GM12892 (cell line): ENCODE results near the gene CASKIN1.

Experiments
- DNase-seq: peaks from one replicate; pipeline ENCODE4 v3.0.0; 2011; ENCODE audit not compliant: insufficient read length
- FAIRE-seq: peaks from 2 replicates; lab custom pipeline; 2011; peaks lifted over from hg19 to GRCh38; lab: Jason Lieb, UNC
- POLR2A ChIP-seq: IDR thresholded peaks from 2 replicates; pipeline ENCODE4 v1.6.1; 2011; ENCODE audit warnings: low read depth, low read length, control low read depth
- POLR2AphosphoS5 ChIP-seq: IDR thresholded peaks from 2 replicates; pipeline ENCODE4 v1.6.1; 2011; ENCODE audit warnings: low read depth, low read length, control low read depth
- TAF1 ChIP-seq: IDR thresholded peaks from 2 replicates; pipeline ENCODE4 v1.6.1; 2011; ENCODE audit warnings: low read depth, mild to moderate bottlenecking, control low read depth, low read length, borderline replicate concordance

CASKIN1 gene

GRCh38 chr16:2237493-2238149, 41.2 kb upstream of the CASKIN1 start:
- FAIRE-seq (no peak), DNase-seq (no peak)
- no peak for TF ChIP-seq POLR2A
- no peak for TF ChIP-seq TAF1
- TF ChIP-seq POLR2AphosphoS5, result no peak

- FAIRE-seq (no peak), DNase-seq (peak; percentile 31)
These were observed 40.7 kb upstream of the CASKIN1 start for GRCh38 chr16:2237102-2237482.

GRCh38 chr16:2236337-2237101, 40.1 kb upstream of the CASKIN1 start, which contains the start of gene DNASE1L2:
Gene DNASE1L2, plus strand, starts transcription at chr16:2236444. Its CDS starts 373 bp downstream, at chr16:2236817.
- FAIRE-seq (no peak), DNase-seq (no peak)
- TF ChIP-seq POLR2A (no peak), POLR2AphosphoS5 (no peak), TAF1 (no peak)

More at GRCh38 chr16:2237102-2237482, 40.7 kb upstream of the CASKIN1 start:
- TF ChIP-seq POLR2A, result no peak
- TF ChIP-seq TAF1, result no peak
- TF ChIP-seq POLR2AphosphoS5, result no peak

GRCh38 chr16:2235695-2236336, 39.4 kb upstream of the CASKIN1 start:
- TF ChIP-seq POLR2A, result no peak
- TF ChIP-seq POLR2AphosphoS5, result 0 out of 2 replicates have a peak, but pooled peaks have one; percentile 5
- DNase-seq, result no peak
- FAIRE-seq, result no peak

GRCh38 chr16:2235234-2235651, 38.8 kb upstream of the CASKIN1 start:
- FAIRE-seq (no peak), DNase-seq (no peak)
- TF ChIP-seq POLR2AphosphoS5 (no peak), TAF1 (no peak), POLR2A (no peak)

- DNase-seq (no peak), FAIRE-seq (no peak)
- TF ChIP-seq POLR2A (no peak), POLR2AphosphoS5 (no peak), TAF1 (no peak)
These were observed 38.4 kb upstream of the CASKIN1 start for GRCh38 chr16:2234813-2235170.

GRCh38 chr16:2233872-2234812, 37.7 kb upstream of the CASKIN1 start:
- peak; percentile 25; the same call in 1 of the 2 replicates for TF ChIP-seq POLR2AphosphoS5
- TF ChIP-seq TAF1, result no peak
- DNase-seq (no peak), FAIRE-seq (no peak)

GRCh38 chr16:2233046-2233775, 36.8 kb upstream of the CASKIN1 start:
- DNase-seq (no peak), FAIRE-seq (no peak)
- no peak for TF ChIP-seq POLR2AphosphoS5
- no peak for TF ChIP-seq POLR2A
- no peak for TF ChIP-seq TAF1

- FAIRE-seq (no peak), DNase-seq (no peak)
- TF ChIP-seq POLR2A, result no peak
- no peak for TF ChIP-seq TAF1
These were observed 35.9 kb upstream of the CASKIN1 start for GRCh38 chr16:2232094-2232990.
